HepG2 (cell line): ENCODE measurements around the gene SEMA4C. TPM values are rescaled to one million over a fixed set of nuclear protein-coding genes. Genes with fewer than 3 reads are reported as not detected.
A peak's percentile ranks its signal among the peaks of the same experiment; 100 is the strongest.

Source experiments
- ELF3 ChIP-seq: IDR thresholded peaks from 2 replicates; pipeline ENCODE4 v1.6.1; 2016; ENCODE audit warnings: missing genetic modification reagents, missing compliant biosample characterization
- ETV5 ChIP-seq: IDR thresholded peaks from 2 replicates; pipeline ENCODE4 v1.6.1; 2018; ENCODE audit warnings: missing biosample characterization, missing genetic modification reagents, inconsistent platforms, borderline replicate concordance
- GPN1 ChIP-seq: sonication (generic); formaldehyde crosslinking; IDR thresholded peaks from 2 replicates; pipeline ENCODE4 v1.5.1; 2020; ENCODE audit warnings: missing genetic modification reagents, borderline replicate concordance
- HOXA7 ChIP-seq: sonication (generic); formaldehyde crosslinking; IDR thresholded peaks from 2 replicates; pipeline ENCODE4 v1.8.1; 2022; ENCODE audit warnings: mild to moderate bottlenecking, missing genetic modification reagents, moderate library complexity
- KLF11 ChIP-seq: IDR thresholded peaks from 2 replicates; pipeline ENCODE4 v1.6.1; 2016; ENCODE audit warnings: missing compliant biosample characterization
- RARG ChIP-seq: sonication (generic); formaldehyde crosslinking; IDR thresholded peaks from 2 replicates; pipeline ENCODE4 v1.4.0; 2020; ENCODE audit warnings: low read depth, mild to moderate bottlenecking, missing genetic modification reagents
- RFX5 ChIP-seq: IDR thresholded peaks from 2 replicates; pipeline ENCODE4 v1.6.1; 2011; ENCODE audit warnings: low read depth, low read length, improper control_type of control experiment
- SOX6 ChIP-seq, 2 experiments: fragments of 450-650 bp in 1 of 2; sonication (generic) in 1 of 2; formaldehyde crosslinking in 1 of 2; IDR thresholded peaks; 2 replicates each; pipeline versions ENCODE4 v1.4.0 to v1.6.1; 2017 to 2020; ENCODE audit warnings: antibody characterized with exemption in 1 of 2, mild to moderate bottlenecking in 1 of 2, missing genetic modification reagents in 1 of 2
- SPEN ChIP-seq: sonication (generic); formaldehyde crosslinking; IDR thresholded peaks from 2 replicates; pipeline ENCODE4 v1.5.1; 2020; ENCODE audit warnings: low read depth, mild to moderate bottlenecking, missing genetic modification reagents
- STAT5B ChIP-seq: sonication (generic); formaldehyde crosslinking; IDR thresholded peaks from 2 replicates; pipeline ENCODE4 v1.4.0; 2020; ENCODE audit warnings: missing genetic modification reagents
- TCF7L2 ChIP-seq: IDR thresholded peaks from 2 replicates; pipeline ENCODE4 v1.6.1; 2011; ENCODE audit warnings: mild to moderate bottlenecking, low read depth, low read length, moderate library complexity
- ZBTB20 ChIP-seq: sonication (generic); formaldehyde crosslinking; IDR thresholded peaks from 2 replicates; pipeline ENCODE4 v1.8.1; 2023; ENCODE audit warnings: missing genetic modification reagents, low read depth, mild to moderate bottlenecking, borderline replicate concordance
- ZBTB21 ChIP-seq: sonication (generic); formaldehyde crosslinking; IDR thresholded peaks from 2 replicates; pipeline ENCODE4 v1.4.0; 2020; ENCODE audit warnings: missing genetic modification reagents
- ZNF383 ChIP-seq: sonication (generic); formaldehyde crosslinking; IDR thresholded peaks from 2 replicates; pipeline ENCODE4 v1.4.0; 2020; ENCODE audit warnings: missing genetic modification reagents, mild to moderate bottlenecking, borderline replicate concordance
- ZNF788 ChIP-seq: sonication (generic); formaldehyde crosslinking; IDR thresholded peaks from 2 replicates; pipeline ENCODE4 v1.5.0; 2020; ENCODE audit warnings: mild to moderate bottlenecking, missing genetic modification reagents, borderline replicate concordance
- ZNF891 ChIP-seq: sonication (generic); formaldehyde crosslinking; IDR thresholded peaks from 2 replicates; pipeline ENCODE4 v1.5.0; 2020; ENCODE audit warnings: mild to moderate bottlenecking, missing genetic modification reagents
- polyA plus RNA-seq, 8 experiments: library from polyadenylated mRNA; depleted of rRNA in 3 of 8; stranded (reverse) in 7 of 8; unstranded in 1 of 8; fragments of >200 nt; fragmentation: Illumina TruSeq in 4 of 8; extraction: Trizol in 4 of 8; gene quantifications; 2 replicates each; pipeline versions ENCODE4 v1.2.1 to v1.2.3, GENCODE V29; 2011 to 2016; ENCODE audit warnings: low read depth in 4 of 8, missing spikeins in 1 of 8, mixed read lengths in 1 of 8; ENCODE audit not compliant: insufficient read depth in 1 of 8
- total RNA-seq, 5 experiments: library from RNA; depleted of rRNA; stranded (reverse); fragments of >200 nt; fragmentation: Illumina TruSeq; extraction: Trizol; gene quantifications; 2 replicates each; pipeline ENCODE4 v1.2.3, GENCODE V29; 2016; ENCODE audit warnings: low read depth in 1 of 5
- TF ChIP-seq, protein P1 (sequence below): IDR thresholded peaks from 2 replicates; pipeline ENCODE4 v1.6.1; 2016; ENCODE audit warnings: low read depth
- TF ChIP-seq, protein P2 (sequence below): sonication (generic); formaldehyde crosslinking; IDR thresholded peaks from 2 replicates; pipeline ENCODE4 v1.5.1; 2020; ENCODE audit warnings: mild to moderate bottlenecking, missing genetic modification reagents, borderline replicate concordance
- TF ChIP-seq, protein P3 (sequence below): sonication (generic); formaldehyde crosslinking; IDR thresholded peaks from 2 replicates; pipeline ENCODE4 v1.4.0; 2020; ENCODE audit warnings: missing genetic modification reagents, mild to moderate bottlenecking, borderline replicate concordance

SEMA4C gene
- total and polyA plus RNA-seq, 2 of the 13 experiments (the other 11 are each of a cell fraction or from before 2014, with no cell fraction given) = 25.9 to 46.6 TPM

DNA sequence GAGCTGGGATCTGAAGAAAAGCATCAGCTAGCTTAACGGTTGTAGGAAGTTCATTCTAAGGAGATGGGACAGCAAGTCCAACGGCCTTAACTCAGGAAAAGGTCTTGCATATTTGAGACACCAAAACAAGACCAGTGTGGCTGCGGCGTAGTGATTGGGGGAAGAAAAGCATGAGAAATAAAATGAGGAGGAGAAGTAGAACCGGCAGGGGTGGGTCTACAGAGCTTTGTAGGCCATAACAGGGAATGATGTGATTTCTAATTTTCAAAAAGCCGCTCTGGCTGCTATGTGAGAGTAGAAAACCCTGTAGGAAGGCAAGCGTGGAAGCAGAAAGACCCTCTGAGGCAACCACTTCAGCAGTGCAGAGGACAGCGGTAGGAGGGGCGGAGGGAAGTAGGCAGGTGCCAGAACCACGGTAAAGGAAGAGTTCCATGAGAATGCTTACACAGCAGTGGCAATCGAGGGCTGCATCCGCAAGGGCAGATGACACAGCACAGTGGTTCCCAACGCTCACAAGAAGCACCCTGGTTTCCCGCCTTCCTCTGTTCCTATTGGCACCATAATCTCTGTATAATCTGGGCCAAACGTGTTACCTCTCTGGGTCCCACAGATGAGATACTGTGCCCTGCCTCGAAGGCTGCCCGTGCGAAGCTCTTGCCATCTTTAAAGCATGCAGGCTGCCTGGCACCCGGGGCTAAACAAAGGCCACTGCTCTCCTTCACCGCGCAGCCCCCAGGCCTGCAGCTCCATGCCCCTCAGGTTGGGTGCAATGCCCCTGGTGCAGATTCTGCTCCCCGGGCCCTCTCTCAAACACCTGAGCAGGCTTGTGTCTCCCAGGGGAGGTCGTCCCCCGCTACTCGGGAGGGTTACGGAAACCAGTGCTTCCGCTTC lies 12.9 kb downstream of the SEMA4C start (continued):
- no peak for TF ChIP-seq GPN1
- TF ChIP-seq SOX6 (IDR thresholded peaks at IDR 0.05) = no peak
- TF ChIP-seq SOX6 (CRISPR knock-in tag; IDR thresholded peaks at IDR 0.05) = no peak; the same call in 1 of the 2 replicates
- TF ChIP-seq RFX5 = no peak
- TF ChIP-seq, protein P1, sequence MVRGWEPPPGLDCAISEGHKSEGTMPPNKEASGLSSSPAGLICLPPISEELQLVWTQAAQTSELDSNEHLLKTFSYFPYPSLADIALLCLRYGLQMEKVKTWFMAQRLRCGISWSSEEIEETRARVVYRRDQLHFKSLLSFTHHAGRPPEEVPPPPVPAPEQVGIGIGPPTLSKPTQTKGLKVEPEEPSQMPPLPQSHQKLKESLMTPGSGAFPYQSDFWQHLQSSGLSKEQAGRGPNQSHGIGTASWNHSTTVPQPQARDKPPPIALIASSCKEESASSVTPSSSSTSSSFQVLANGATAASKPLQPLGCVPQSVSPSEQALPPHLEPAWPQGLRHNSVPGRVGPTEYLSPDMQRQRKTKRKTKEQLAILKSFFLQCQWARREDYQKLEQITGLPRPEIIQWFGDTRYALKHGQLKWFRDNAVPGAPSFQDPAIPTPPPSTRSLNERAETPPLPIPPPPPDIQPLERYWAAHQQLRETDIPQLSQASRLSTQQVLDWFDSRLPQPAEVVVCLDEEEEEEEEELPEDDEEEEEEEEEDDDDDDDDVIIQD (CRISPR knock-in tag) = no peak
- 0 out of 2 replicates have a peak, but pooled peaks have one; percentile 11 for TF ChIP-seq ZNF788
- TF ChIP-seq TCF7L2 = no peak
- TF ChIP-seq, protein P2, sequence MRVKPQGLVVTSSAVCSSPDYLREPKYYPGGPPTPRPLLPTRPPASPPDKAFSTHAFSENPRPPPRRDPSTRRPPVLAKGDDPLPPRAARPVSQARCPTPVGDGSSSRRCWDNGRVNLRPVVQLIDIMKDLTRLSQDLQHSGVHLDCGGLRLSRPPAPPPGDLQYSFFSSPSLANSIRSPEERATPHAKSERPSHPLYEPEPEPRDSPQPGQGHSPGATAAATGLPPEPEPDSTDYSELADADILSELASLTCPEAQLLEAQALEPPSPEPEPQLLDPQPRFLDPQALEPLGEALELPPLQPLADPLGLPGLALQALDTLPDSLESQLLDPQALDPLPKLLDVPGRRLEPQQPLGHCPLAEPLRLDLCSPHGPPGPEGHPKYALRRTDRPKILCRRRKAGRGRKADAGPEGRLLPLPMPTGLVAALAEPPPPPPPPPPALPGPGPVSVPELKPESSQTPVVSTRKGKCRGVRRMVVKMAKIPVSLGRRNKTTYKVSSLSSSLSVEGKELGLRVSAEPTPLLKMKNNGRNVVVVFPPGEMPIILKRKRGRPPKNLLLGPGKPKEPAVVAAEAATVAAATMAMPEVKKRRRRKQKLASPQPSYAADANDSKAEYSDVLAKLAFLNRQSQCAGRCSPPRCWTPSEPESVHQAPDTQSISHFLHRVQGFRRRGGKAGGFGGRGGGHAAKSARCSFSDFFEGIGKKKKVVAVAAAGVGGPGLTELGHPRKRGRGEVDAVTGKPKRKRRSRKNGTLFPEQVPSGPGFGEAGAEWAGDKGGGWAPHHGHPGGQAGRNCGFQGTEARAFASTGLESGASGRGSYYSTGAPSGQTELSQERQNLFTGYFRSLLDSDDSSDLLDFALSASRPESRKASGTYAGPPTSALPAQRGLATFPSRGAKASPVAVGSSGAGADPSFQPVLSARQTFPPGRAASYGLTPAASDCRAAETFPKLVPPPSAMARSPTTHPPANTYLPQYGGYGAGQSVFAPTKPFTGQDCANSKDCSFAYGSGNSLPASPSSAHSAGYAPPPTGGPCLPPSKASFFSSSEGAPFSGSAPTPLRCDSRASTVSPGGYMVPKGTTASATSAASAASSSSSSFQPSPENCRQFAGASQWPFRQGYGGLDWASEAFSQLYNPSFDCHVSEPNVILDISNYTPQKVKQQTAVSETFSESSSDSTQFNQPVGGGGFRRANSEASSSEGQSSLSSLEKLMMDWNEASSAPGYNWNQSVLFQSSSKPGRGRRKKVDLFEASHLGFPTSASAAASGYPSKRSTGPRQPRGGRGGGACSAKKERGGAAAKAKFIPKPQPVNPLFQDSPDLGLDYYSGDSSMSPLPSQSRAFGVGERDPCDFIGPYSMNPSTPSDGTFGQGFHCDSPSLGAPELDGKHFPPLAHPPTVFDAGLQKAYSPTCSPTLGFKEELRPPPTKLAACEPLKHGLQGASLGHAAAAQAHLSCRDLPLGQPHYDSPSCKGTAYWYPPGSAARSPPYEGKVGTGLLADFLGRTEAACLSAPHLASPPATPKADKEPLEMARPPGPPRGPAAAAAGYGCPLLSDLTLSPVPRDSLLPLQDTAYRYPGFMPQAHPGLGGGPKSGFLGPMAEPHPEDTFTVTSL (CRISPR knock-in tag) = peak; percentile 57; the same call in 1 of the 2 replicates
- no peak for TF ChIP-seq ZBTB21 (CRISPR knock-in tag)
- TF ChIP-seq ZBTB20 = no peak; the same call in 1 of the 2 replicates
- peak; percentile 47; the same call in 1 of the 2 replicates for TF ChIP-seq ELF3 (CRISPR knock-in tag)
- 0 out of 2 replicates have a peak, but pooled peaks have one; percentile 12 for TF ChIP-seq ZNF891 (CRISPR knock-in tag)
- TF ChIP-seq KLF11 (CRISPR knock-in tag) = 0 out of 2 replicates have a peak, but pooled peaks have one; percentile 2
- no peak; the same call in 1 of the 2 replicates for TF ChIP-seq ETV5 (CRISPR knock-in tag)
- TF ChIP-seq HOXA7 (CRISPR knock-in tag) = no peak
- no peak for TF ChIP-seq STAT5B (CRISPR knock-in tag)
- TF ChIP-seq, protein P3, sequence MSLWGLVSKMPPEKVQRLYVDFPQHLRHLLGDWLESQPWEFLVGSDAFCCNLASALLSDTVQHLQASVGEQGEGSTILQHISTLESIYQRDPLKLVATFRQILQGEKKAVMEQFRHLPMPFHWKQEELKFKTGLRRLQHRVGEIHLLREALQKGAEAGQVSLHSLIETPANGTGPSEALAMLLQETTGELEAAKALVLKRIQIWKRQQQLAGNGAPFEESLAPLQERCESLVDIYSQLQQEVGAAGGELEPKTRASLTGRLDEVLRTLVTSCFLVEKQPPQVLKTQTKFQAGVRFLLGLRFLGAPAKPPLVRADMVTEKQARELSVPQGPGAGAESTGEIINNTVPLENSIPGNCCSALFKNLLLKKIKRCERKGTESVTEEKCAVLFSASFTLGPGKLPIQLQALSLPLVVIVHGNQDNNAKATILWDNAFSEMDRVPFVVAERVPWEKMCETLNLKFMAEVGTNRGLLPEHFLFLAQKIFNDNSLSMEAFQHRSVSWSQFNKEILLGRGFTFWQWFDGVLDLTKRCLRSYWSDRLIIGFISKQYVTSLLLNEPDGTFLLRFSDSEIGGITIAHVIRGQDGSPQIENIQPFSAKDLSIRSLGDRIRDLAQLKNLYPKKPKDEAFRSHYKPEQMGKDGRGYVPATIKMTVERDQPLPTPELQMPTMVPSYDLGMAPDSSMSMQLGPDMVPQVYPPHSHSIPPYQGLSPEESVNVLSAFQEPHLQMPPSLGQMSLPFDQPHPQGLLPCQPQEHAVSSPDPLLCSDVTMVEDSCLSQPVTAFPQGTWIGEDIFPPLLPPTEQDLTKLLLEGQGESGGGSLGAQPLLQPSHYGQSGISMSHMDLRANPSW (CRISPR knock-in tag) = no peak
- TF ChIP-seq ZNF383 (CRISPR knock-in tag) = peak; percentile 15; the same call in 1 of the 2 replicates
- TF ChIP-seq SPEN (CRISPR knock-in tag) = no peak; the same call in 1 of the 2 replicates
- TF ChIP-seq RARG (CRISPR knock-in tag) = 0 out of 2 replicates have a peak, but pooled peaks have one; percentile 12
